ENCODE data around the gene GLI2. TPM values are rescaled to one million over a fixed set of nuclear protein-coding genes. Genes with fewer than 3 reads are reported as not detected.

The GLI2 gene
- total RNA-seq, 1 experiment from 2014 or later = 11.6 TPM

GRCh38 chr2:120722568-120723421, 12.9 kb upstream of the GLI2 start:
- no peak overlapping the region for H3K4me3 ChIP-seq
- no peaks in the 10 kb centered on the region for H4K20me1 ChIP-seq (ENCODE audit: insufficient read depth)
- CTCF ChIA-PET = interaction anchor here (0.6 kb wide), 1 partner anchor 79 kb away, joined by 3 read pairs; no protein-coding TSS in a partner anchor
- intact Hi-C loops (cut with micrococcal nuclease; ENCODE audit: unreplicated experiment) = no loop called here
- peaks cover 13% of the 10 kb centered on the region; the same call in 1 of the 2 replicates for H3K27me3 ChIP-seq (ENCODE audit: insufficient read depth, low read depth)
- H3K36me3 ChIP-seq (ENCODE audit: low read depth) = no peaks in the 10 kb centered on the region
- no peaks in the 10 kb centered on the region for H3K4me1 ChIP-seq (replicated peaks; ENCODE audit: insufficient read depth)
- H3K79me2 ChIP-seq (ENCODE audit: low read depth) = no peaks in the 10 kb centered on the region
- H2AFZ ChIP-seq = no peak overlapping the region
- H3K9me3 ChIP-seq (ENCODE audit: insufficient read depth, low read depth) = no peaks in the 10 kb centered on the region
- no TSS peak for BruUV-seq (replicated peaks)
- H3F3A ChIP-seq (ENCODE audit: insufficient read depth, low read depth) = no peaks in the 10 kb centered on the region
- no peak overlapping the region for H3K4me2 ChIP-seq
- POLR2A ChIA-PET (ENCODE audit: unreplicated experiment) = no interaction called here
- DNase-seq = no peak
- TF ChIP-seq CTCF (conservative IDR thresholded peaks at IDR 0.05) = no peak
- no peaks in the 10 kb centered on the region for H3K9me2 ChIP-seq (ENCODE audit: insufficient read depth)
- no peak overlapping the region for H3K27ac ChIP-seq

GRCh38 chr2:120726245-120726644, 9.4 kb upstream of the GLI2 start:
- Histone ChIP-seq H3K4me2 (no peak overlapping the region), H2AFZ (no peak overlapping the region), H3K9me3 (ENCODE audit: insufficient read depth, low read depth) (no peaks in the 10 kb centered on the region), H3K4me3 (no peak overlapping the region), H3K4me1 (replicated peaks; ENCODE audit: insufficient read depth) (peaks cover 4% of the 10 kb centered on the region), H3F3A (ENCODE audit: insufficient read depth, low read depth) (no peaks in the 10 kb centered on the region), H3K9me2 (ENCODE audit: insufficient read depth) (no peaks in the 10 kb centered on the region), H3K27ac (no peak overlapping the region), H3K79me2 (ENCODE audit: low read depth) (no peaks in the 10 kb centered on the region), H4K20me1 (ENCODE audit: insufficient read depth) (no peaks in the 10 kb centered on the region), H3K36me3 (ENCODE audit: low read depth) (no peaks in the 10 kb centered on the region), H3K27me3 (ENCODE audit: insufficient read depth, low read depth) (no peaks in the 10 kb centered on the region; the same call in 1 of the 2 replicates)
- no TSS peak for BruUV-seq (replicated peaks)
- TF ChIP-seq CTCF (conservative IDR thresholded peaks at IDR 0.05) (no peak), EZH2 (IDR thresholded peaks at IDR 0.05; ENCODE audit: low read depth) (no peak)
- CTCF ChIA-PET = no interaction called here
- intact Hi-C loops (cut with micrococcal nuclease; ENCODE audit: unreplicated experiment) = no loop called here
- POLR2A ChIA-PET (ENCODE audit: unreplicated experiment) = no interaction called here
- no peak for DNase-seq

GRCh38 chr2:120729406-120730399, 6.0 kb upstream of the GLI2 start:
- ChIA-PET CTCF (no interaction called here), POLR2A (ENCODE audit: unreplicated experiment) (interaction anchor here (0.6 to 0.9 kb wide), 2 partner anchors 31 to 165 kb away, joined by 5 to 10 read pairs; no protein-coding TSS in a partner anchor)
- no peak for TF ChIP-seq EZH2 (IDR thresholded peaks at IDR 0.05; ENCODE audit: low read depth)
- TF ChIP-seq CTCF (conservative IDR thresholded peaks at IDR 0.05) = no peak
- H3F3A ChIP-seq (ENCODE audit: insufficient read depth, low read depth) = no peaks in the 10 kb centered on the region
- no peaks in the 10 kb centered on the region for H3K9me2 ChIP-seq (ENCODE audit: insufficient read depth)
- DNase-seq = peak; percentile 36 to 56
- H3K27ac ChIP-seq = no peak overlapping the region
- H3K79me2 ChIP-seq (ENCODE audit: low read depth) = no peaks in the 10 kb centered on the region
- H2AFZ ChIP-seq = no peak overlapping the region
- H3K4me1 ChIP-seq (replicated peaks; ENCODE audit: insufficient read depth) = peaks cover 4% of the 10 kb centered on the region
- H3K36me3 ChIP-seq (ENCODE audit: low read depth) = no peaks in the 10 kb centered on the region
- no peak overlapping the region for H3K4me3 ChIP-seq
- H3K27me3 ChIP-seq (ENCODE audit: insufficient read depth, low read depth) = peaks cover 18% of the 10 kb centered on the region; the same call in 1 of the 2 replicates
- peak overlapping the region; percentile 3 for H3K4me2 ChIP-seq
- no TSS peak for BruUV-seq (replicated peaks)
- intact Hi-C loops (cut with micrococcal nuclease; ENCODE audit: unreplicated experiment) = no loop called here
- H3K9me3 ChIP-seq (ENCODE audit: insufficient read depth, low read depth) = no peaks in the 10 kb centered on the region
- no peaks in the 10 kb centered on the region for H4K20me1 ChIP-seq (ENCODE audit: insufficient read depth)

Measured in PC-9 (cell line).